GM12891 (cell line): ENCODE data around the gene JUP.

Experiments
- POLR2A ChIP-seq: IDR thresholded peaks from 2 replicates; pipeline ENCODE4 v1.6.1; 2011; ENCODE audit warnings: low read depth, low read length, control low read depth
- POLR2AphosphoS5 ChIP-seq: IDR thresholded peaks from 2 replicates; pipeline ENCODE4 v1.6.1; 2011; ENCODE audit warnings: low read depth, low read length, control low read depth

GRCh38 chr17:41812381-41813151 lies 26.1 kb upstream of the JUP start, which contains the start of gene FKBP10:
- TF ChIP-seq POLR2A, result no peak
- TF ChIP-seq POLR2AphosphoS5, result no peak
